ENCODE results near the gene KRT6C. TPM values are rescaled to one million over a fixed set of nuclear protein-coding genes. Genes with fewer than 3 reads are reported as not detected.
"Not testable (repeated sequence)": the region's sequence is repeated elsewhere in the genome, so short reads cannot be mapped to it uniquely, and the experiment has no call there.

KRT6C gene
- total and polyA plus RNA-seq, 2 experiments from 2014 or later = not detected

DNA sequence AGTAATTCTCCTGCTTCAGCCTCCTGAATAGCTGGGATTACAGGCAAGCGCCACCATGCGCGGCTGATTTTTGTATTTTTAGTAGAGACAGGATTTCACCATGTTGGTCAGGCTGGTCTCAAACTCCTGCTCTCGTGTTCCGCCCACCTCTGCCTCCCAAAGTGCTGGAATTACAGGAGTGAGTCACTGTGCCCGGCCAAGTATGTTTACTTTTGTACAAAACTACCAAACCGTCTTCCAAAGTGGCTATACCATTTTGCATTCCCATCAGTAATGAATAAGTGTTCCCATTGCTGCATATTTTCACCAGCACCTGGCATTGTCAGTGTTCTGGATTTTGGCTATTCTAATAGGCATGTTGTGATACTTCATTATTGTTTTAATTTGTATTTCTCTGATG, 27.9 kb upstream of the KRT6C start:
- H2AFZ ChIP-seq = no peak overlapping the region
- H3K79me2 ChIP-seq (replicated peaks; ENCODE audit: insufficient read depth) = no peaks in the 10 kb centered on the region
- H3K36me3 ChIP-seq (ENCODE audit: insufficient read depth) = no peaks in the 10 kb centered on the region
- DNase-seq (ENCODE audit: low spot score) = no peak
- no peak overlapping the region for H3K4me3 ChIP-seq
- Mint-ChIP-seq H3K36me3 (ENCODE audit: low read depth) (no peaks in the 10 kb centered on the region), H3K27me3 (ENCODE audit: insufficient read depth, low read depth, poor library complexity) (peaks cover 9% of the 10 kb centered on the region), H3K4me1 (peaks cover 8% of the 10 kb centered on the region), H3K27ac (no peak overlapping the region), H3K4me3 (no peak overlapping the region), H3K9me3 (no peaks in the 10 kb centered on the region)
- H4K20me1 ChIP-seq (replicated peaks; ENCODE audit: insufficient read depth) = no peaks in the 10 kb centered on the region
- ATAC-seq = no peak
- H3K27ac ChIP-seq (ENCODE audit: low read depth) = no peak overlapping the region
- H3K9me2 ChIP-seq (ENCODE audit: insufficient read depth) = peaks cover 4% of the 10 kb centered on the region; the same call in 1 of the 2 replicates
- peaks cover 4% of the 10 kb centered on the region for H3K4me1 ChIP-seq (ENCODE audit: insufficient read depth)
- H3K4me2 ChIP-seq = no peak overlapping the region
- TF ChIP-seq EZH2 (IDR thresholded peaks at IDR 0.05; ENCODE audit: low read depth, unreplicated experiment) (no peak), JUNB (IDR thresholded peaks at IDR 0.05; ENCODE audit: unreplicated experiment) (no peak), CREB1 (CRISPR knock-in tag; IDR thresholded peaks at IDR 0.05; ENCODE audit: low read depth) (no peak), EZH2phosphoT487 (IDR thresholded peaks at IDR 0.05; ENCODE audit: unreplicated experiment) (no peak), ZNF331 (CRISPR knock-in tag; IDR thresholded peaks at IDR 0.05; ENCODE audit: low read depth) (no peak), NANOG (IDR thresholded peaks at IDR 0.05; ENCODE audit: borderline replicate concordance) (no peak), CTCF (conservative IDR thresholded peaks at IDR 0.05; ENCODE audit: low read depth in 2 of 2) (no peak)
- TF ChIP-seq, protein P1, sequence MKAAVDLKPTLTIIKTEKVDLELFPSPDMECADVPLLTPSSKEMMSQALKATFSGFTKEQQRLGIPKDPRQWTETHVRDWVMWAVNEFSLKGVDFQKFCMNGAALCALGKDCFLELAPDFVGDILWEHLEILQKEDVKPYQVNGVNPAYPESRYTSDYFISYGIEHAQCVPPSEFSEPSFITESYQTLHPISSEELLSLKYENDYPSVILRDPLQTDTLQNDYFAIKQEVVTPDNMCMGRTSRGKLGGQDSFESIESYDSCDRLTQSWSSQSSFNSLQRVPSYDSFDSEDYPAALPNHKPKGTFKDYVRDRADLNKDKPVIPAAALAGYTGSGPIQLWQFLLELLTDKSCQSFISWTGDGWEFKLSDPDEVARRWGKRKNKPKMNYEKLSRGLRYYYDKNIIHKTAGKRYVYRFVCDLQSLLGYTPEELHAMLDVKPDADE (IDR thresholded peaks at IDR 0.05) = no peak
- TF ChIP-seq, protein P2, sequence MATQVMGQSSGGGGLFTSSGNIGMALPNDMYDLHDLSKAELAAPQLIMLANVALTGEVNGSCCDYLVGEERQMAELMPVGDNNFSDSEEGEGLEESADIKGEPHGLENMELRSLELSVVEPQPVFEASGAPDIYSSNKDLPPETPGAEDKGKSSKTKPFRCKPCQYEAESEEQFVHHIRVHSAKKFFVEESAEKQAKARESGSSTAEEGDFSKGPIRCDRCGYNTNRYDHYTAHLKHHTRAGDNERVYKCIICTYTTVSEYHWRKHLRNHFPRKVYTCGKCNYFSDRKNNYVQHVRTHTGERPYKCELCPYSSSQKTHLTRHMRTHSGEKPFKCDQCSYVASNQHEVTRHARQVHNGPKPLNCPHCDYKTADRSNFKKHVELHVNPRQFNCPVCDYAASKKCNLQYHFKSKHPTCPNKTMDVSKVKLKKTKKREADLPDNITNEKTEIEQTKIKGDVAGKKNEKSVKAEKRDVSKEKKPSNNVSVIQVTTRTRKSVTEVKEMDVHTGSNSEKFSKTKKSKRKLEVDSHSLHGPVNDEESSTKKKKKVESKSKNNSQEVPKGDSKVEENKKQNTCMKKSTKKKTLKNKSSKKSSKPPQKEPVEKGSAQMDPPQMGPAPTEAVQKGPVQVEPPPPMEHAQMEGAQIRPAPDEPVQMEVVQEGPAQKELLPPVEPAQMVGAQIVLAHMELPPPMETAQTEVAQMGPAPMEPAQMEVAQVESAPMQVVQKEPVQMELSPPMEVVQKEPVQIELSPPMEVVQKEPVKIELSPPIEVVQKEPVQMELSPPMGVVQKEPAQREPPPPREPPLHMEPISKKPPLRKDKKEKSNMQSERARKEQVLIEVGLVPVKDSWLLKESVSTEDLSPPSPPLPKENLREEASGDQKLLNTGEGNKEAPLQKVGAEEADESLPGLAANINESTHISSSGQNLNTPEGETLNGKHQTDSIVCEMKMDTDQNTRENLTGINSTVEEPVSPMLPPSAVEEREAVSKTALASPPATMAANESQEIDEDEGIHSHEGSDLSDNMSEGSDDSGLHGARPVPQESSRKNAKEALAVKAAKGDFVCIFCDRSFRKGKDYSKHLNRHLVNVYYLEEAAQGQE (IDR thresholded peaks at IDR 0.05; ENCODE audit: unreplicated experiment) = no peak
- TF ChIP-seq, protein P3, sequence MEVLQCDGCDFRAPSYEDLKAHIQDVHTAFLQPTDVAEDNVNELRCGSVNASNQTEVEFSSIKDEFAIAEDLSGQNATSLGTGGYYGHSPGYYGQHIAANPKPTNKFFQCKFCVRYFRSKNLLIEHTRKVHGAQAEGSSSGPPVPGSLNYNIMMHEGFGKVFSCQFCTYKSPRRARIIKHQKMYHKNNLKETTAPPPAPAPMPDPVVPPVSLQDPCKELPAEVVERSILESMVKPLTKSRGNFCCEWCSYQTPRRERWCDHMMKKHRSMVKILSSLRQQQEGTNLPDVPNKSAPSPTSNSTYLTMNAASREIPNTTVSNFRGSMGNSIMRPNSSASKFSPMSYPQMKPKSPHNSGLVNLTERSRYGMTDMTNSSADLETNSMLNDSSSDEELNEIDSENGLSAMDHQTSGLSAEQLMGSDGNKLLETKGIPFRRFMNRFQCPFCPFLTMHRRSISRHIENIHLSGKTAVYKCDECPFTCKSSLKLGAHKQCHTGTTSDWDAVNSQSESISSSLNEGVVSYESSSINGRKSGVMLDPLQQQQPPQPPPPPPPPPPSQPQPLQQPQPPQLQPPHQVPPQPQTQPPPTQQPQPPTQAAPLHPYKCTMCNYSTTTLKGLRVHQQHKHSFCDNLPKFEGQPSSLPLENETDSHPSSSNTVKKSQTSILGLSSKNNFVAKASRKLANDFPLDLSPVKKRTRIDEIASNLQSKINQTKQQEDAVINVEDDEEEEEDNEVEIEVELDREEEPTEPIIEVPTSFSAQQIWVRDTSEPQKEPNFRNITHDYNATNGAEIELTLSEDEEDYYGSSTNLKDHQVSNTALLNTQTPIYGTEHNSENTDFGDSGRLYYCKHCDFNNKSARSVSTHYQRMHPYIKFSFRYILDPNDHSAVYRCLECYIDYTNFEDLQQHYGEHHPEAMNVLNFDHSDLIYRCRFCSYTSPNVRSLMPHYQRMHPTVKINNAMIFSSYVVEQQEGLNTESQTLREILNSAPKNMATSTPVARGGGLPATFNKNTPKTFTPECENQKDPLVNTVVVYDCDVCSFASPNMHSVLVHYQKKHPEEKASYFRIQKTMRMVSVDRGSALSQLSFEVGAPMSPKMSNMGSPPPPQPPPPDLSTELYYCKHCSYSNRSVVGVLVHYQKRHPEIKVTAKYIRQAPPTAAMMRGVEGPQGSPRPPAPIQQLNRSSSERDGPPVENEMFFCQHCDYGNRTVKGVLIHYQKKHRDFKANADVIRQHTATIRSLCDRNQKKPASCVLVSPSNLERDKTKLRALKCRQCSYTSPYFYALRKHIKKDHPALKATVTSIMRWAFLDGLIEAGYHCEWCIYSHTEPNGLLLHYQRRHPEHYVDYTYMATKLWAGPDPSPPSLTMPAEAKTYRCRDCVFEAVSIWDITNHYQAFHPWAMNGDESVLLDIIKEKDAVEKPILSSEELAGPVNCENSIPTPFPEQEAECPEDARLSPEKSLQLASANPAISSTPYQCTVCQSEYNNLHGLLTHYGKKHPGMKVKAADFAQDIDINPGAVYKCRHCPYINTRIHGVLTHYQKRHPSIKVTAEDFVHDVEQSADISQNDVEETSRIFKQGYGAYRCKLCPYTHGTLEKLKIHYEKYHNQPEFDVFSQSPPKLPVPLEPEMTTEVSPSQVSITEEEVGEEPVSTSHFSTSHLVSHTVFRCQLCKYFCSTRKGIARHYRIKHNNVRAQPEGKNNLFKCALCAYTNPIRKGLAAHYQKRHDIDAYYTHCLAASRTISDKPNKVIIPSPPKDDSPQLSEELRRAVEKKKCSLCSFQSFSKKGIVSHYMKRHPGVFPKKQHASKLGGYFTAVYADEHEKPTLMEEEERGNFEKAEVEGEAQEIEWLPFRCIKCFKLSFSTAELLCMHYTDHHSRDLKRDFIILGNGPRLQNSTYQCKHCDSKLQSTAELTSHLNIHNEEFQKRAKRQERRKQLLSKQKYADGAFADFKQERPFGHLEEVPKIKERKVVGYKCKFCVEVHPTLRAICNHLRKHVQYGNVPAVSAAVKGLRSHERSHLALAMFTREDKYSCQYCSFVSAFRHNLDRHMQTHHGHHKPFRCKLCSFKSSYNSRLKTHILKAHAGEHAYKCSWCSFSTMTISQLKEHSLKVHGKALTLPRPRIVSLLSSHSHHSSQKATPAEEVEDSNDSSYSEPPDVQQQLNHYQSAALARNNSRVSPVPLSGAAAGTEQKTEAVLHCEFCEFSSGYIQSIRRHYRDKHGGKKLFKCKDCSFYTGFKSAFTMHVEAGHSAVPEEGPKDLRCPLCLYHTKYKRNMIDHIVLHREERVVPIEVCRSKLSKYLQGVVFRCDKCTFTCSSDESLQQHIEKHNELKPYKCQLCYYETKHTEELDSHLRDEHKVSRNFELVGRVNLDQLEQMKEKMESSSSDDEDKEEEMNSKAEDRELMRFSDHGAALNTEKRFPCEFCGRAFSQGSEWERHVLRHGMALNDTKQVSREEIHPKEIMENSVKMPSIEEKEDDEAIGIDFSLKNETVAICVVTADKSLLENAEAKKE (CRISPR knock-in tag; IDR thresholded peaks at IDR 0.05) = no peak
- no peaks in the 10 kb centered on the region for H3K27me3 ChIP-seq (ENCODE audit: insufficient read depth)
- no peaks in the 10 kb centered on the region for H3F3A ChIP-seq (replicated peaks; ENCODE audit: low read depth)

DNA sequence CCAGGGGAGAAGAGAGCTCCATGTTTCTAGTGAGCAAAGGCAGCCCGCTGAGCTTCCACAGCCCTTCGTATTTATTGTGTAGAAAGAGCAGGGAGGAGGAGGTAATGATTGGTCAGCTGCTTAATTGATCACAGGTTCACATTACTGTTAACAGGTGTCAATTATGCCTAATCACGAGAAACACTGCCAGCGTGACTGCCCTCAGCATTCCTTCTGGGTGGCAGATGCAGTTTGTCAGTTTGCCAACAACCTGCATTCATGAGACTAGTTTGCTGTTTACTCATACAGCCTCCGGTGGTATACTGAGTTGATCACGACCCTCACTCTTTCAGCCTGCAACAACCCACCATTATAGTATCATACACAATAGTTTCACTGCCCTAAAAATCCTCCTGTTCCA, 27.0 kb upstream of the KRT6C start:
- not testable (repeated sequence) for ATAC-seq; H3K36me3 ChIP-seq (ENCODE audit: insufficient read depth); H3K27me3 ChIP-seq (ENCODE audit: insufficient read depth); H3K4me2 ChIP-seq; H3K4me3 ChIP-seq; H3K9me2 ChIP-seq (ENCODE audit: insufficient read depth); H3K36me3 Mint-ChIP-seq (ENCODE audit: low read depth); H3K9me3 Mint-ChIP-seq; H3K79me2 ChIP-seq (replicated peaks; ENCODE audit: insufficient read depth); H3K4me3 Mint-ChIP-seq; H4K20me1 ChIP-seq (replicated peaks; ENCODE audit: insufficient read depth); DNase-seq (ENCODE audit: low spot score); H2AFZ ChIP-seq; H3K27ac Mint-ChIP-seq; H3F3A ChIP-seq (replicated peaks; ENCODE audit: low read depth); H3K27ac ChIP-seq (ENCODE audit: low read depth)
- peaks cover 14% of the 10 kb centered on the region for H3K27me3 Mint-ChIP-seq (ENCODE audit: insufficient read depth, low read depth, poor library complexity)
- H3K4me1 Mint-ChIP-seq = peaks cover 17% of the 10 kb centered on the region
- H3K4me1 ChIP-seq (ENCODE audit: insufficient read depth) = peaks cover 14% of the 10 kb centered on the region

All from GM23338 (cell line).